Activated CD8-positive, alpha-beta memory T cell treated with anti-CD3 and anti-CD28 coated beads for 36 hours (primary cell): ENCODE results near the gene NAV3. TPM values are rescaled to one million over a fixed set of nuclear protein-coding genes. Genes with fewer than 3 reads are reported as not detected.

Source experiments
- CTCF ChIA-PET: fragments of 350-600 bp; sonication (Branson Sonifier 250); formaldehyde crosslinking; loops from one replicate; lab custom pipeline; 2021; ENCODE audit warnings: antibody characterized with exemption; lab: Charles Lee
- POLR2A ChIA-PET: fragments of 350-600 bp; sonication (Branson Sonifier 250); formaldehyde crosslinking; loops from one replicate; lab custom pipeline; 2021; ENCODE audit warnings: antibody characterized with exemption; lab: Charles Lee
- total RNA-seq, 2 experiments: library from RNA; stranded (reverse); gene quantifications; one replicate each; pipeline ENCODE4 v1.2.3, GENCODE V29; 2021

NAV3 gene
- total RNA-seq, 2 experiments from 2014 or later = not detected

GRCh38 chr12:78149459-78149858 lies 318.8 kb downstream of the NAV3 start:
- POLR2A ChIA-PET = no interaction called here
- CTCF ChIA-PET = no interaction called here

DNA sequence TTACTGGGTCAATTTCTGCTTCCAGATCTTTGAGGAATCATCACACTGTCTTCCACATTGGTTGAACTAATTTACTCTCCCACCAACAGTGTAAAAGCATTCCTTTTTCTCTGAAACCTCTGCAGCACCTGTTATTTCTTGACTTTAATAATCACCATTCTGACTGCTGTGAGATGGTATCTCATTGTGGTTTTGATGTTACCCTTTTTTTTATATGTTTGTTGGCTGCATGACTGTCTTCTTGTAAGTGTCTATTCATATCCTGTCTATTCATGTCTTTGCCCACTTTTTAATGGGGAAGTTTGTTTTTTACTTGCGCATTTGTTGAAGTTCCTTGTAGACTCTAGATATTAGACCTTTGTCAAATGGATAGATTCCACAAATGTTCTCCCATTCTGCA lies 324.9 kb downstream of the NAV3 start:
- POLR2A ChIA-PET = no interaction called here
- CTCF ChIA-PET = no interaction called here

- ChIA-PET POLR2A (no interaction called here), CTCF (no interaction called here)
Observed at GRCh38 chr12:78156751-78157150, 326.1 kb downstream of the NAV3 start.

- CTCF ChIA-PET = interaction anchor here (0.7 kb wide), 1 partner anchor 10 kb away, joined by 4 read pairs; no protein-coding TSS in a partner anchor
- POLR2A ChIA-PET = no interaction called here
Observed at GRCh38 chr12:78157199-78157598, 326.5 kb downstream of the NAV3 start.

GRCh38 chr12:78164154-78164553 lies 333.5 kb downstream of the NAV3 start:
- CTCF ChIA-PET = no interaction called here
- POLR2A ChIA-PET = no interaction called here

- ChIA-PET CTCF (no interaction called here), POLR2A (no interaction called here)
Observed at GRCh38 chr12:78167510-78167909, 336.8 kb downstream of the NAV3 start.

- CTCF ChIA-PET = no interaction called here
- POLR2A ChIA-PET = no interaction called here
Observed at GRCh38 chr12:78171061-78171460, 340.4 kb downstream of the NAV3 start.

DNA sequence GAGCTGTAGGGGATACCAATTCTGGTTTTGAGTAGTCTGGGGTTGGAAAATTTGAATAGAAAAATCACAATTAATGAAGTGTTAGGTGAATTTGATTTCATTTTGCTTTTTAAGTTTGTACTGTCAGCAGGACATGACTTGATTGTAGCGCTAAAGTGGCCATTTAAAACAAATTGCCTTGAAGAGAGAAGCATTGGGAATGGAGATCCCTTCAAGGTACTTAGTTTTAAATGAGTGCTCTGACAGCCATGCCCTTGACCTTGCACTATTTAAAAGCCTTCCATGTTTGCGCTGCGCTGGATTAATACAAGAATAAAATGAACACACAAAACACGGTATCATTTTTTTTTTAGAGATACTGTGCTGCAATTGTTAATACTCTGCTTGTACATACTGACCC lies 345.9 kb downstream of the NAV3 start:
- ChIA-PET CTCF (no interaction called here), POLR2A (no interaction called here)

DNA sequence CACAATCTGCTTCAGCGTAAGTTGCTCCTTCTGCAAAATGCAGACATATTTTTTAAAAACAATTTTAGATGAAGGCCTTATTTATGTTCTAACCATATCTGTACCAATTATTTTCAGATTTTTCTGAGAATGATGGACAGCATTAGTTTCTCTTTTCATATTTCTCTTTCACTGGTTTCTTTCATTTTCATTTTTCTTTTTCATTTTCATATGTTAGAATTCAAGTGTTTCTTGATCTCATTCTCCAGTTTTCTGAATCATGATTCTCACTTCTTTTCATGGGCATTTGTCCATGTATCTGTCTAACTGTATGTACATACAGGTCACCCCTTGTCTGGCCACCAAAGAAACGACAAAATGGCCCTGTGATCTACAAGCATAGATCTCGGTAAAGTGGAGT lies 346.6 kb downstream of the NAV3 start:
- ChIA-PET POLR2A (no interaction called here), CTCF (no interaction called here)

GRCh38 chr12:78179346-78179745 lies 348.7 kb downstream of the NAV3 start:
- ChIA-PET POLR2A (no interaction called here), CTCF (no interaction called here)

- ChIA-PET POLR2A (no interaction called here), CTCF (no interaction called here)
Observed at GRCh38 chr12:78181544-78182162, 351.0 kb downstream of the NAV3 start.

GRCh38 chr12:78183824-78184223 lies 353.1 kb downstream of the NAV3 start:
- ChIA-PET POLR2A (no interaction called here), CTCF (no interaction called here)

DNA sequence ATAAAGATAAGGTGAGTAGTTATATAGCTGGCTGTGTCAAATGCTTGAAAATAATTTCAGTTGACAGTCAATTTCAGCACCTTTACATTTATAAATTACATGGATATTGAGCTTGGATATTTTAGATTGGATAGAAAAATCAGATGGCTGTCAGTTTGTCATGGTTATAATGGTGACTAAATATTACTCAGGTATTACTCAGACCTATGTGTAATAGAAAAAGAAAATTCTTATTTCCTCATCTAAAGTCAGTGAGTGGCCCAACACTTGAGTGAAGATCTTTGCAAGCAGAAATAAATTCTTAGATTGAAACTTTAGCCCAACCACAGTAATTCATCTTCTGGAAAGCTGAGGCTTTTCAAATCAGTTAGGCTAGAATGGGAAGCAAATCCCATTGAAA lies 354.4 kb downstream of the NAV3 start:
- ChIA-PET CTCF (no interaction called here), POLR2A (no interaction called here)

- CTCF ChIA-PET = no interaction called here
- POLR2A ChIA-PET = no interaction called here
Observed at GRCh38 chr12:78185651-78186050, 355.0 kb downstream of the NAV3 start.

GRCh38 chr12:78186670-78187069 lies 356.0 kb downstream of the NAV3 start:
- ChIA-PET CTCF (no interaction called here), POLR2A (no interaction called here)

DNA sequence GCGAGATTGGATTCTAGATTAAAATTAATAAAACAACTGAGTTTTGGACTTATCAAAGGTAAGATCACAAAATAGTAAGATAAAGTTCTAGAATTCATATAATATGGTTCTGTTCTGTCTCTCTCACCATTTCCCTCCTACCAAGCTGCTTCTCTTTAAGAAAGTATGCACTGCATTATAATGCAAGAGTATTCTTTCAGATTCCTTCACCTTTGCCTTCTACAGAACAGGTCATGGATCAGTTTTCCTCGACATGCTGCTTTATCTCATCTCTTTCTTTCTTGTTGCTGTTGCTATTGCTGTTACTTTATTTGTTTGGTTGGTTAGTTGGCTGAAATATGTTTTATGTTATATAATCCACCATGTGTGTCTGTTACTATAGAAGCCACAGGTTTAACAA lies 357.0 kb downstream of the NAV3 start:
- ChIA-PET CTCF (no interaction called here), POLR2A (no interaction called here)

DNA sequence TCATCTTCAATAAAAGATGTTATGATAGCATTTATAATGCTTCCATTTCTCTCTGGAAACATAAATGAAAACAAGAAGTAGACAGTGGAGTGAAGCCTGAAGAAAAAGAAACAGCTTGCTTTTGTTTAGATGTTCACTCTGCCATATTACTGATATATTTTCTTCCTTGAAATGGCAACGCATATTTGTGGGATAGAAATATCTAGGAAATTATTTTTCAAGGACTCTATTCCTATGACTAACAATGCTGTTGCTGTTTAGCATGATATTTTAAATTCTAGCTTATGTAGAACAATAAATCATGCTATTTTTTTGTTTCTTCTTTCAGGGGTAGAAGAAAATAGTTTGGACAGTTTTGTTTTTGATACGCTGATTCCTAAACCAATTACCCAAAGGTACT lies 359.0 kb downstream of the NAV3 start:
- CTCF ChIA-PET = no interaction called here

GRCh38 chr12:78191611-78192010 lies 360.9 kb downstream of the NAV3 start:
- POLR2A ChIA-PET = no interaction called here
- CTCF ChIA-PET = no interaction called here

More for the DNA sequence above, 359.0 kb downstream of the NAV3 start:
- POLR2A ChIA-PET = no interaction called here

DNA sequence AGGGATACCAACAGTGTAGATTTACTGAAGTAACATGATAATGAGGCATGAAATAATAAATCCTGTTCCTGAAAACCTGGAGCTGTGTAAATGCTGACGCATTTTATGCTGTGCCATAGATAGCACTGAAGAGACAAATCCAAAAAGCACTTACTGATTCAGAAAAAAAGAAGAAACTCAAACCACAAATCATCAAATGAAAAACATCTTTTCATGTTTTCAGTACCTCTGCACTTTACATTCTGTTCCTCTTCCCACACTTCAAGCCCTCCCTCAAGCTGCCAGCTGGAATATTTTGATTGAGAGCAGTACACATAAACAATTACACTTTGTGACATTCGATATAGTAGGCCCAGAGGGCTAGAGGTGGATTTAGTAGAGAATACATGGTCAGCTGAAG lies 362.3 kb downstream of the NAV3 start:
- ChIA-PET POLR2A (no interaction called here), CTCF (no interaction called here)

DNA sequence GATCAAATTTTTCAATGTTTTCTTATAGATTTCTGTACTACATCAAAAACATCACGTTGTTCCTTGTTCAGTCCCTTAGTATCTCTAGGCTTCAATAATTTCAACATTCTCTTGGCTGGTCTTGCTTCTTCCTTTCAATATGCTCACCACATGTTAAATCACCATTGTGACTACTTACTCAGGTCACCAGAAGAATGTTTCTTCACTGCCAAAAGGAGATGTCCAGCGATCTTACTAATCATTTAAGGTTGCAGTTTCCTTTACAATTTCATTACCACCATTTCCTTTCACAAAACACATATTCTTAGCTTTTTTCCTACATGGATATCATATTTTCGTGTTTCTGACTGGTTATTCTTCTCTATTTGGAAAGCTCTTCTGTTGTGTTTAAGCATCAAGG lies 363.8 kb downstream of the NAV3 start:
- ChIA-PET POLR2A (no interaction called here), CTCF (no interaction called here)

DNA sequence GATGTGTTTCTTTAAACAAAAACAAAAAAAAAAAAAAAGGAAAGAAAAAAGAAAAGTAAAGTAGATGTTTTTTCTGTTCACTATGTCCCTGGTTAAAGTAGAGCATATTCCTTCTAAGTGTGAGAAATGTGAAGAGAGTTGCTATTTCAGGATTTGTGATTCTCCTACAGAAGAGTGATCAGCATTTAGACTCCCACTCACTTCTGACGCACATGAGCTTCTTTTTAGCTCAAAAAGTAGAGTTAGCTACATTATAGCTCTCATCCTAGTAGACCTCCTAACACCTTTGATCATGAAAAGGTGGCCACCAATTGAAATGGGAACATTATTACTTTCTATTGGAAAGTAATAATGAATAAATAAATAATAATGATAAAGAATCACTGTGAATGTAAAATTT lies 368.2 kb downstream of the NAV3 start:
- POLR2A ChIA-PET = no interaction called here
- CTCF ChIA-PET = no interaction called here

- ChIA-PET CTCF (no interaction called here), POLR2A (no interaction called here)
Observed at GRCh38 chr12:78199926-78200325, 369.2 kb downstream of the NAV3 start.
